ENCODE data around the gene RUFY3.

RUFY3 gene

GRCh38 chr4:70687821-70688794 lies 33.7 kb upstream of the RUFY3 start, which contains the start of gene UTP3:
UTP3 (plus strand) TSS chr4:70688532; CDS start chr4:70688678, 146 bp downstream.
- H3K9me3 ChIP-seq (ENCODE audit: control insufficient read depth, insufficient read depth, low read depth, low read length): no peaks in the 10 kb centered on the region
- ChIA-PET POLR2A (interaction anchor here (1.0 to 1.4 kb wide), 3 partner anchors 16 to 34 kb away, joined by 3 to 8 read pairs (median 3); partner anchors contain the start of gene RUFY3), CTCF (interaction anchor here (0.5 to 2.5 kb wide), 9 partner anchors 8 to 556 kb away, joined by 3 to 9 read pairs (median 3); no protein-coding TSS in a partner anchor)
- peaks cover 0 to 33% of the 10 kb centered on the region in 2 experiments; a peak in 1 of 3 replicates for H3K36me3 ChIP-seq (ENCODE audit: control insufficient read depth in 2 of 2, insufficient read depth in 1 of 2, low read length in 2 of 2)
- peak within 1 kb of the TSS; percentile 93 for H3K4me3 ChIP-seq (ENCODE audit: low read depth, low read length)
- peak within 1 kb of the TSS; percentile 72 for H3K27ac ChIP-seq (ENCODE audit: extremely low read depth, low read depth, low read length)
- no peaks in the 10 kb centered on the region for H3K4me1 ChIP-seq (ENCODE audit: control insufficient read depth, insufficient read depth, low read length)
- TF ChIP-seq ZNF449 (tag by site-specific recombination; IDR thresholded peaks at IDR 0.05): 0 out of 2 replicates have a peak, but pooled peaks have one; percentile 54
- no peak for TF ChIP-seq ZNF26 (tag by site-specific recombination; IDR thresholded peaks at IDR 0.05)
- TF ChIP-seq ZNF23 (tag by site-specific recombination; IDR thresholded peaks at IDR 0.05; ENCODE audit: borderline replicate concordance): no peak
- no peak for TF ChIP-seq TCF7L2 (IDR thresholded peaks at IDR 0.05; ENCODE audit: borderline replicate concordance, low read depth, low read length)
- peak; percentile 91 for TF ChIP-seq ZFP37 (tag by site-specific recombination; IDR thresholded peaks at IDR 0.05)
- no peak for TF ChIP-seq ZNF837 (tag by site-specific recombination; IDR thresholded peaks at IDR 0.05)
- TF ChIP-seq ZNF19 (tag by site-specific recombination; IDR thresholded peaks at IDR 0.05; ENCODE audit: low read depth): no peak
- peak; percentile 63; the same call in 1 of the 2 replicates for TF ChIP-seq ZSCAN4 (tag by site-specific recombination; IDR thresholded peaks at IDR 0.05)
- no peak; the same call in 1 of the 2 replicates for TF ChIP-seq OVOL3 (tag by site-specific recombination; IDR thresholded peaks at IDR 0.05)
- TF ChIP-seq ZNF239 (tag by site-specific recombination; IDR thresholded peaks at IDR 0.05): no peak
- TF ChIP-seq ZNF624 (tag by site-specific recombination; IDR thresholded peaks at IDR 0.05): no peak
- peak; percentile 98 for TF ChIP-seq ZNF639 (tag by site-specific recombination; IDR thresholded peaks at IDR 0.05)
- peak; percentile 55 for TF ChIP-seq ZNF341 (tag by site-specific recombination; IDR thresholded peaks at IDR 0.05; ENCODE audit: low read depth)
- no peak for TF ChIP-seq ZSCAN16 (tag by site-specific recombination; IDR thresholded peaks at IDR 0.05)
- peak; percentile 91 for TF ChIP-seq ZNF629 (tag by site-specific recombination; IDR thresholded peaks at IDR 0.05)
- TF ChIP-seq ZNF654 (tag by site-specific recombination; IDR thresholded peaks at IDR 0.05; ENCODE audit: low read depth): peak; percentile 52; the same call in 1 of the 2 replicates
- no peak for TF ChIP-seq ZBTB1 (tag by site-specific recombination; IDR thresholded peaks at IDR 0.05)
- no peak for TF ChIP-seq ZNF747 (tag by site-specific recombination; IDR thresholded peaks at IDR 0.05)
- peak; percentile 96 for TF ChIP-seq ZBTB48 (tag by site-specific recombination; IDR thresholded peaks at IDR 0.05)
- TF ChIP-seq PRDM10 (tag by site-specific recombination; IDR thresholded peaks at IDR 0.05): peak; percentile 80
- no peak for TF ChIP-seq ZNF266 (tag by site-specific recombination; IDR thresholded peaks at IDR 0.05; ENCODE audit: low read depth)
- TF ChIP-seq SALL2 (tag by site-specific recombination; IDR thresholded peaks at IDR 0.05; ENCODE audit: borderline replicate concordance): no peak
- TF ChIP-seq FEZF1 (tag by site-specific recombination; IDR thresholded peaks at IDR 0.05): peak; percentile 69
- TF ChIP-seq ZNF843 (tag by site-specific recombination; IDR thresholded peaks at IDR 0.05): peak; percentile 64; the same call in 1 of the 2 replicates
- peak; percentile 65; the same call in 1 of the 2 replicates for TF ChIP-seq ZBTB6 (tag by site-specific recombination; IDR thresholded peaks at IDR 0.05)
- TF ChIP-seq ZNF548 (tag by site-specific recombination; IDR thresholded peaks at IDR 0.05): no peak
